ENCODE data around the gene MAEA.

Gene MAEA

DNA sequence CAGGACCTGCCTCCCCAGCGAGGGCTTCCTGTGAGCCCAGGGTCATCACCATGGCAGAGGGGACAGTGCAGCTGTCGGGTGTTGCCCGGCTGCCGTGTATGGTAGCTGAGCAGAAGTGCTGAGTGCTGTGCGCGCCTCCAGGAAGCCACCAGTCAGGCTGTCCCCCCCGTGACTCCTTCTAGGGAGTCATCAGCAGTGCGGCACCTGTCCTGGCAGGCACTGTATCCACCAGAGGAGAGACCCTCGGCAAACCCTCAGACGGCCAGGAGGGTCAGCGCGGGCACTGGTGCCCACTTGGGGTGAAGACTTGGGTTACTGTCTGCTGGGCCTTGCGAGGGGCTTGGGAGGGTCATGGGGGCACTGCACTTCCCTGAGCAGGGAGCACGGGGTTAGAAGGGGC is 65.7 kb downstream of the MAEA start:
- DNase-seq, result no peak

DNA sequence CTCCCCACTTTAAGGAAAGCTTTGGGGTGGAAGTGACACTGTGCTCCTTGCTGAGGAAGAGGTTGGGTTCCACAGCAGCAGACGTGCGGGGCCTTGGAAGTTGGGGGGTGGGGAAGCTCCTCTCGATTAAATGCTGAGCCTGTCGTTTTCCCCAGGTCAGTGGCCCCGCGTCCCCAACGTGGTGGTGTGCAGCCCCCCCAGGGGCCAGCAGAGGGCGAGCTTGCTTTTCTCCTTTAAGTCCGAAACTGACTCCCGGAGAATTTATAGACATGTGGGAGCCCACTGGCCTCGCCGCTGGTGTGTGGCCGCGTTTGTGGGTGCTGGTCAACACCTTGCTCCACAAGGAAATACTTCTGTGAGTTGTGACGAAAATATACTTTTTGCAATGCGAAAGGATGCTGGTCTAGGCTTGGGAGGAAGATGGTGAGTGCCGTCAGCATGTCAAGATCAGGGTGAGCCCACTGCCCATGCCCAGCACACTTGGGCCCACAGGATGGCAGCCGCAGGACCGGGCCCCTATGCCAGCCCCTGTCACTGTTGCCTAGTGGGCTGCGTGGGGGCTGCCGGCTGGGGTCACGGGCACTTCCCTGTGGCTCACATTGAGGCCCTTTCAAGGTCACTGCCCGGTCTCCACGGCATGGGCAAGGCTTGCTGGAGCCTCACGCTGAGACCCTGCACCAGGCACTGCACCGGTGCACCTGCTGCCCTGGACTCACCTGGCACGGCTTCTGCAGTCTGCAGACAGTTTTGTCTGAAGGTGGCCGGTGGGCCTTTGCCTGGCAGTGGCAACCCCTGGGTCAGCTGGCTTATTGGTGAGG is 66.7 kb downstream of the MAEA start:
- DNase-seq, result no peak

DNA sequence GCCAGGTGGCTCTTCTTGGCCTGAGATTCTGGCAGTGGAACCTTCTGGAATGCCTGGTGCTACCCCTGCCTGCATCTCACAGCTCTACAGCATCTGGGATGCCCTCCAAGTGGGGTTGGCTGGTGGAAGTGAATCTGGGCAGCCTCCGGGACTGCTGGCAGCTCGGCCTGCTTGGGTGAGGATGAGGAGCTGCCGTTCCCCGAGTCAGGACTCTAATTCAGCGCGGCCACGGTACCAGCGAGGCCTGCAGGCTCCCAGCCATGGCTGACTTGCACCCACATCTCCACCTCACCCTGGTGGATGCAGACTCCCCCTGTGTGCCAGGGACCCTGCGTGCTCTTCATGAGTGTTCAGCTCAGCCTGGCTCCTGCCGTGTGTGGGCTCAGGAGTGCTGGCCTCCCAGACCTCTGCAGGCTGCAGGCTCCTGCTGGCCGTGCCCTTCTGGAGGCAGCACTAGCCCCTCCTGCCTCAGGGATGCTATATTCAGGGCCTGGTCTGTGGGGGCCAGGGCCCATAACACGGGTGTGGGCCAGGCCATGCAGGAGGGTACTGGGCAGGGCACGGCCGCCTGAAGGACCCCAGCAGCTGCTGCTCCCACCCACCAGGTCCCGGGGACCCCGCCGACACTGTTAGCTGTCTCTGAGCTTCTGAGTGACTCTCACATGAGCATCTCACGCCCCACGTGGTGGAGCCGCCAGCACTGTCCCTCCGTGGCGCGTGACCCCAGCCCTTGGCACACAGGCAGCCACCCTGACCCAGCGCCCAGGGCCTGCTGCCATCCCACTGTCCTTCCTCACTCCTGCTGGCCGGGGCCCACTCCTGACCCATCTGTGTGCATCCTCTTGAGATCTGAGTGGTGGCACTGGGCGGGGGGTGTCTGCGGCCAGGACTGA is 67.9 kb downstream of the MAEA start:
- no peak for DNase-seq

DNA sequence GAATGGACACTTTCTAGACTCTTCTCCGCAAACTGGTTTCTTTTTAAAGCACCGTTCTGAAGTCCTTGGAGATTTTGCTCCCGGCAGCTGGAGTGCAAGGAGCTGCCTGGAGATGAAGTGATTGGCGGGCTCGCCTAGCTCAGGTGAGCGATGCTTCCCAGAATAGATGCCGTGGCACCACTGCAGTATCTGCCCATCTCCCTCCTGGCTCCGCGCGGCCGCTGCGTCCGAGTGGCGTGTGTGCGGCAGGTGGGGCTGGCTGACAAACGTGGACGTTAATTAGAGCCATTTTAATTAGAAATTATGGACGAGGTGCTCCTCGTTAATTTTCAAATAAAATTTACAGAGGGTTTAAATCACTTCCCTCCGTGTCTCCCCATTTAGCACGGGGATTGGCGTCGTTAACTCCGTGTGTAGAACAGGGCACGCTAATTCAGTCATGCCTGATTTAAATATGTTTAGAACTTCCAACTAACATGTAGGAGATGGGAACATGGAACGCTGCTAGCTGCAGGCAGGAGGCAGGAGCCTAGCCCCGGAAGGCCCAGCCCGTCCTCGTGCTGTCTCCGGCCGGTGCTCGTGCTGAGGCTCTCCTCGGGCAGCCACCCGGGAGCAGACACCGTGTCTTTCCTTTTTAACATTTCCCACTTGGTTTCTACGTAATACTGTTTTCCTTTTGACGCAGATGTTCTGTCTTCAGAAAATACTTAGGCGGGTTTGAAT is 68.9 kb downstream of the MAEA start:
- no peak for DNase-seq

DNA sequence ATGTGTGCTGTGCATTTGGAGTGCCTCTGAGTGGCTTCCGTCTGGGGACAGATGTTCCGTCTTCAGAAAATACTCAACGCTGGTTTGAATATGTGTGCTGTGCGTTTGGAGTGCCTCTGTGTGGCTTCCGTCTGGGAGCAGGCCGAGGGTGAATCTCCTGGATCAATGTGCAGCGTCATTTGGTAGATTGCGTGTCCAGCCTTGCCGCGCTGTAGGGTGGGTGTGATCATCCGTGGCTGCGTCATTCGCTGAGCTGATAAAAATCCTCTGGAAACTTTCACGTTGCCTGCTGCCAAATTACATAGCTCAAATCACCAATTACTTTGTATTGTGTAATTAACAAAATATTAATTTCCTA is 69.4 kb downstream of the MAEA start:
- no peak for DNase-seq

DNA sequence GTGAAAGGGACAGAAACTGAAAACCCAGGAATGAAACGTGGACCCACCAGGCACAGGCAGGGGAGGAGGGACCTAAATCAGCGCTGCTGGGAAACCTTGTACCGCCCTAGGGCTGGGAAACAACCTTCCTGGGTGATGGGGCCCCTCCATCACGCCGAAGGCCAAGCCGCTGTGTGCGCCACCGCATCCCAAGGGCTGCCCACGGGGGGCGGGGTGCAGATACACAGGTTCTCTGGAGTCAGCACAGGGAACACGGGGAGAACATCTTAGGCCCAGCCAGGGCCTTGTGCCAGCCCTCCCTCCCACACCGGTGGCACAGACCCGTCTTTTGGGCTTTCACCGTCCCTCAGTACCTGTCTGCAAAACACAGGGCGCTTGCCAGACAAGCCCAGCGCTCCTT is 70.3 kb downstream of the MAEA start:
- no peak for DNase-seq

DNA sequence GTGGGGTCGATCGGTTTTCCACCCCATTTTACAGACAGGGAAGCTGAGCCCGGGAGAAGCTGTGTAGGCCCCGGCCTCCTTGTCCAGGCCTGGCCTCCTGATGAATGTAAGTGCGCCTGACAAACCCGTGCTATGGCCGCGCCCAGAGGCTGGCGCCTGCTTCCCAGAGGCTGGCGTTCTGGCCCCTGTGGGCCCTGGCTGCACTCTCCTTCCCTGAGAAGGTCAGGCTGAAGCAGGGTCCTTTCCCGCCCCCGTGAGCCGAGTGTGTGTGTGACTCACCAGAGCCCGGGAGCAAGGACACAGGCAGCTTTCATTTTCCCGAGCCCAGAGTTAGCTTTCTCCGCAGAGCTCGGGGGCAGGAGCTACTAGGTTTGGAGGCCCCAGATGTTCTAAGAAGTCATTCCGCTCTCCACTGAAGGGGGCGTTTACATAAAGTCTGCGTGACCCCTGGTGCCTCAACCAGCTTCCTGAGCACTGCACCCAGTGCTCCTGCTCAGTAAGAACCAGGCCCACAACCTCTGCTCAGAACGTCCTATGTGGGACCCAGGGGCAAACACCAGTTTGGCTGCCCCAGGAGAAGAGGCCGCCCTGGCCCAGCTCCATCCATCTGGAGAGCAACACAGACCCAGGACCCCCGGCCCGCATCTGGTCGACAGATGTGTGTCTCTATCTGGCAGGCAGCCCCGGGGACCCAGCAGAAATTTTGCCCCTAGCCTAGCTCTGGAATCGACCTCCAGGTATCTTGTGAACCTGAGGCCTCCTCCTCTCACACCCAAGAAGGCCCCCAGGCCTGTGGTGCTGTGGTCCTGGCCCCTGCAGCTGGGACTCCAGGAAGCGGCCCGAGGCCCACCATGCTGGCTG is 71.0 kb downstream of the MAEA start:
- no peak for DNase-seq

DNA sequence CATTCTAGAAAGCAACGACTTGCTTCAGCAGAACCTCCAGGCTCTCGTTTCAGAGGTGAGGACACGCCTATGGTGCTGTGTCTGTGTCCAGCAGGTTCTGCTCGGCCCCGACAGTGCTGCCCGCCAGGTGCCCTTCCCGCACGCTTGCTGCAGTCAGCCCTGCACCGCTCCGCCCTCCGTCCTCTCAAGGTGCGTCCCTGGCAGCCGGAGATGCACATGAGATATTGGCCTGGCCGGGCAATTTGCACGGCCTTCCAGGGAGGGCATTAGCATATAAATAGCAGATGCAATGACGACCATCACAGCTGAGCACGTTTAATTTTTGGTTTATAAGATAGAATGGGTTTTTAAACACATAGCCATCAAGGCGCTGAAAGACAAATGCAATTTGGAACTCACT is 71.7 kb downstream of the MAEA start:
- no peak for DNase-seq

DNA sequence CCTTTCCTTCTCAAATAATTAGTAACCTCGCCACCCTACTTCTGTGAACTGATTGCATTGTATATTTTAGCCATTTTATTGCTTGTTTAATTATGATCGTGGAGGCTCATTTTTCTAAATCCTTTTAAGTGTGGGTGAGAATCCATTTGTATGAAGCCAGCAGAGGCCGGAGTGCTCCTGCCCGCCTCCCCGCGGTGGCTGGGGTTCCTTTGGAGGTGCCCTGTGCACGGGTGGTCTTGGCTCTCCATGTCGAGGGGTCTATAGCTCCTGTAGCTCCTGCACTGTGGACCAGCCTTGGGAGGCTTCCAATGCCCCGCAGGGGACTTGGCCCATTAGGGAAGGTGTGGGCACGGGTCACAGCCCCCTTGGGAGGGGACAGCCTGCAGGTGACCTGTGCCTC is 72.4 kb downstream of the MAEA start:
- DNase-seq, result no peak

DNA sequence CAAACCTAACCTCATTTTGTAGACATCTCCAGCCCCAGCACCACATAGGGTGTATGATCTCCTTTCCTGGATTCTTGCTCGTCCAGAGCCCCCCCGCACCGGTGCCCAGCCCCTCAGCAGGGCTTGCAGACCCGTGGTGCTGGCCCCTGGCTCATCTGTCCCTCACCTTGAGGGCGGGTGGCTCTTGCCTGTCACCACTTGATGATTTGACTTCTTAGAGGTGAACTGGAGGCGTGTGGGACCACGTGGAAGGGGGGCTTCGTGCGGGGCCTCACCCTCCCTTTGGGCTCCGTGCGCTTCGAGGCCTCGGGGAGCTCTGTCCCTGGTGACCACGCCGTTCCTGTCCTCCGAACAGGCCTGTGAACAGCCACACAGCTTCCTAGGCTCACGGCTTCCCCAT is 72.8 kb downstream of the MAEA start:
- DNase-seq, result no peak

DNA sequence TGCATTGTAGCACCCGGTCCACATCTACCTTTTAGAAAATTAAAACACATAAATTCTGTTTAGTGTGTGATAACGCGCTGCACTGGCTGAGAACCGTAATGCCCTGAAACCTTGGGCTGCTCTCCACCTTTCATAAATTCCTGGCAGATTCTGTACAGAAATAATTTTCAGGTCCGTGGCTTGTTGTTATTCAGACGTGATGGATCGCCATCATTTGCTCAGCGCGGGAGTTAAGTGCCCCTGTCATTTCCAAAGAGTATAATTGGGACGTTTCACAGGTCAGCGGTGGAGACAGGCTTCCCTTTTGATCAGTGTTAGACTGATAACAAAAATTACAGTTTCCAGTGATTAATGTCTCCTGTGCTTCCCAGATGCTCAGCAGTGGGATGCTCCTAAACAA is 73.8 kb downstream of the MAEA start:
- no peak for DNase-seq

DNA sequence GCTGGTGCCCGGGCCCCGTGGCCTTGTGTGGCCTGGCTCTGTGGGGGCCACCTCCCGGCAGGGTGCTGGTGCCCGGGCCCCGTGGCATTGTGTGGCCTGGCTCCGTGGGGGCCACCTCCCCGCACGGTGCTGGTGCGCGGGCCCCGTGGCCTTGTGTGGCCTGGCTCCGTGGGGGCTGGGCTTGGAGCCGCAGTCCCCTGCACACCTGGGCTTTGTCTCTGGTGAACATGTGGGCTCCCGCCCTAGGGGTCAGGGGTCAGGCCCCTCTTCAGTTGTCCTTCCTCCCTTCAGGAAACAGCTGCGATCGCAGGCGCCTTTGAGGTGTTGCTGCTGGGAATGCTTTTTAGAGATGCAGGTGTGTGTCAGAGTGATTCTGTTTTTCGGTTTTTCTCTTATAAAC is 74.5 kb downstream of the MAEA start:
- DNase-seq, result no peak

DNA sequence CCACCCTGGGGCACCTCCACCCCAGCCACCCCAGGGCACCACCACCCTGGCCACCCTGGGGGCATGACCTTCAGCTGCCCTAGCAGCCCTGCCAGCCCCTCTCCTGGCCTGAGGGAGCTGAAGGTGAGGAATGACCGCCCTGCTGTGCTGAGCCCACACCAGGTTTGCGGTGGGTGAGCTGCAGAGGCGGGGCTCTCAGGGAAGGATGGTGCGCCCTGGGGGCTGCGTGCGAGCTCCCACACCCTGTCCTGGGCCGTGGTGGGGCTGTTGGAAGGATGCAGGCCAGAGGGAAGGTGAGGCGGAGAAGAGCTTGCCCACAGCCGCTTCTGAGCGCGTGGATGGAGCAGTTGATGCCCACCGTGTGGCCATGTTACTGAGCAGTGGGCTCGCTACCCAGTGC is 75.1 kb downstream of the MAEA start:
- no peak for DNase-seq

DNA sequence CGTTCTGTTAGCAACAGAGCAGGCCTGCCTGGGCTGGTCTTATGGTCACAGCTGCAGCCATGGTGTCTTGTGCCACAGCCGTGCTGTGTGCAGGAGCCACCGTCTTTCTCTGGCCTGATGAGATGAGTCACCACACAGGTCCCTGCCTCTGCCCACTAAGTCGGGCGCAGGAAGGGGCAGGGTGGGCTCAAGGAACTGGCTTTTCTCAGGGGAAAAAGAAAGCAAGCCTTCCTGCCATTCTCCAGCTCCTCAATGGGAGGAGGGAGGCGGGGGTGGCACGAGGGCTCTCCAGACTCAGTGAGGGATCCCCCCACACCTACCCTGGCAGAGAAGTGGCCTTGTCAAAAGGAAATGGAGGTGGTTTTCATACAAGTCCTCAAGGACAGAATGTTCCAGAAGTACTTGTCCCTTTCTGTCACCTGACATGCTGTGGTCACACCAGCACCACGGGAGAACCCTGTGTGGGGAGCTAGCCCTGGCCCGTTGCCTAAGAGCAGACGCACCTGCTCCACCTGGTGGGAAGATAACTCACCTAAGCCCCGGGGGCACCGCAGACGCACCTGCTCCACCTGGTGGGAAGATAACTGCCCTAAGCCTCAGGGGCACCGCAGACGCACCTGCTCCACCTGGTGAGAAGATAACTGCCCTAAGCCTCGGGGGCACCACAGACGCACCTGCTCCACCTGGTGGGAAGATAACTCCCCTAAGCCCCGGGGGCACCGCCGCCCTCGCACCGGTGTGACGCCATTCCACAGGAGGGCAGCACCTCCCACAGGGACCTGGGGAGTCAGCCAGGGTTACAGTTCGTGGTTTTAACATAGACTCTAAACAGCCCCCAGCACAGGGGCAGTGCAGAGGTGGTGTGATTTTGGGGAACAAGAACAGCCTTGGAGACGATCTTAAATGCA is 75.8 kb downstream of the MAEA start:
- no peak for DNase-seq

DNA sequence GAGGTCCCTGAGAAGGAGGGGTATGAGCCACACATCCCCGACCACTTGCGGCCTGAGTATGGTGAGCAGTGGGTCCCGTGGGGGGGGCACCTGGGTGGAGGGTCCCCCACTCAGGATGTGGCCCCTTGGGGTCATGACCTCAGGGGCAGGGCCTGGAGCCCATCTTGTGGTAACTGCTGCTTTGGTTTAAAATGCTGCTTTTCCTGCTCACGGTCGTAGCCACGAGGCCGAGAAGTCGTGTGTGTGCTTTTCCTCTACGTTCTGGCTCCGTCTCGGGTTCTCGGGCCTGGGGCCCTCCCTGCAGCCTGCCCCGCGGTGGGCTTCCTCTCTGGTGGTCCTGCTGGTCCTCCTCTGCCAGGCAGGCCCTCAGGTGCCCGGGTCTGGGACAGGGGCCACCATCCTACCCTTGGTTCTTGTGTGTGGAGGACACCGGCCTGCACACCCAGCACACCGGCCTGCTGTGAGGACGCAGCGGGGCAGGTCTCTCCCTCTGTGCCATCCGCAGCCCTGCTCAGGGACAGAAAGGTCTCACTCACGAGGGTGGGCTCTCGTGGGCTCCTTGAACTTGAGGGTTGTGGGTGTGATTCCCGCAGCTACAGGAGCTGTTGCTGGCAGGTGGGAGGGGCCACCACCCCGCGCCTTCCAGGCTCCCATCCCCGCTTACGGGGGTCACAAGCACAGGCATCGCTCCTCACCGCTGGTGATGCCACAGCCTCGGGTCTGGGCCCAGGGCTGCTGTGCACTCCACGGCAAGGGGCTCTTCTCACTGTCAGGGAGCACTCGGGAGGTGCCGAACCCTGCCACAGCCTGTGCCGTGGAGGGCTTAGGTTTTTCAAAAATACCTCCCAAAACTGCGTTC is 76.9 kb downstream of the MAEA start:
- no peak for DNase-seq

DNA sequence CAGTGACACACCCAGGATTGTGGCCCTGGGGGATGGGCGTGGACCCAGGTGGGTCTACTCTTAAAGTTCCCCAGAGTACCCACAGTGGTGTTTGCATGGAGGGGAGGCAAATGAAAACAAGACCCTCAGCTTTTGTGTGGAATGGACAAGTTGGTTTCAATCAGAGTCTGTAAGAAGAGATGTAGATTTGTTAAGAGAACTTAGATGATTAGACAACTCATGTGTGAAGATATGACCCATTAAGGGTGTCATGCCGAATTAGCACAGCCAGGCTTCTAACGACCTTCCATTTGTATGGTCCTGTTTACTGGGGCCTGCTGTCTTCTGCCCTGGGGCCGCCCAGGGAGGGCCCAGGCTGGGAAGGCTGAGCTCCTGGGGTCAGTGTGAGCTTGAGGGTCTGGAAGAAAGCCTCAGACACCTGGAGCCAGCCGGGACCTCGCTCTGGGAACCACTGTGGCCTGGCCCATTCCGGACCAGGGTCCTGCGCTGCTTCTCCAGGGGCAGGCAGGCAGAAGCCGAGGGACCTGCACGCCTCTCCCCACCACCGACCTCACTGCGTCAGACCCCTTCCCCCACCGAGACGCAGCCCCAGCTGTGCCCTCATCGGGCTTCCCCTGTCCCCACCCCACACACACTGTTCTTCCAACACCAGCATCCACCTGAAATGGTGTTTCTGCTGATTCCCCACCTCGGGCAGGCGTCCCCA is 77.7 kb downstream of the MAEA start:
- no peak for DNase-seq

DNA sequence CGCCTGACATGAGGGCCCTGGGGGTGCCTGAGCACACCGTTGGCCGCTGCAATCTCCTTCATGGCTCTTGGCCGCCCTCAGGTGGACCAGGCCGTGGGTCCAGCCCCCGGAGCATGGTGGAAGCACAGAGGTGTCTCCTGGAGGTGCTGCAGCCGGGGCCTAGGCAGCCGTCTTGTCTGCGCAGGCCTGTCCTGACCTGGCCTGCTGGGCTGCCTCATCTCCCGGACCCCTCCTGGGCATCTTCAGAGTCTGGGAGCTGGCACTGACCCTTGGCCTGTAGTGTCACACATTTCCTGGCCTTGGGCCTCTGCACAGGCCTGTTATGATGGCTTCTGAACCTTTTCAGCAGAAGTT is 78.2 kb downstream of the MAEA start:
- DNase-seq, result no peak

DNA sequence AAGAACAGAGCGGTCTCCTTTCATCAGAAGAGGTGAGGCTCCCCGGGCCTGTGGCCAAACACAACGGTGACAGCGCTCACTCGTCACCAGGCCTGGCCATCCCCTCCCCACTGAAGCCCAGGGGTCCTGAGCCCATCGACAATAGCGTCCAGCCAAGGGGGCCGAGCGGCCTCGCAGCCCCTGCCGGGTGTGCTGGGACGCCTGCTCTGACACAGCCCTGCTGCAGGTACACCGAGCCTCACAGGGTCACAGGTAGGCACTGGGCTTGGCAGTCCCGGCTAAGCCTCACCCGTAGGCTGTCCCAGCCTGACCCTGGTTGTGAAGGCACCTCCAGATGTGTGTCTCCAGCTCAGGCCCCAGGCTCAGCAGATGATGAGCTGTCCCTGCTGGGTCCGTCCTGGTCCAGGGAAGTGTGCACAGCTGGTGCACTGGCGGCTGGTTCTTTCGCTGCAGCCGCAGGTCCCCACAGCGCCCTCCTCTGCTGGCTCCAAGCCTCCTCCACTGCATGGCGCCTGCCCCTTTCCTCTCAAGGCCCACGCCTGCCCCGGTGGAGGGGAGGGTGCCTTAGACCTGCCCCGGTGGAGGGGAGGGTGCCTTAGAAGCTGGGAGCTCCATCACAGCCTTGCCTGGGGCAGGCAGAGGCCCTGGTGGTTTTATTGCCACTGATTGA is 78.9 kb downstream of the MAEA start:
- no peak for DNase-seq

DNA sequence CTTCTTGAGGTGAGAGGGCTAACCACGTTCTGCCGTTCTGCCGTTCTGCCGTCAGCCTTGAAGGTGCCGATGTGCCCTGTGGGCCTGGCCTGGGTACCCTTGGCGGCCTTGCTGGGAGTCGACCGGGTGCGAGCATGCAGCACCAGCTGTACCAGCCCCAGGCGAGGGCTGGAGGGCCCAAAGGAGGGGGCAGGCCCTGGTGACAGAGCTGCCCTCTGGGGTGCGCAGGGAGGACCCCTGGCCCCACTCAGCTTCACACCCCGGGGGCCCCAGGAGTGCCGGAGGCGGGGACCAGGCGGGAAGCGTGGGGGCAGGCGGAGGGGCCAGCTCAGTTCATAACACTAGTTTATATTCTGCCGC is 79.4 kb downstream of the MAEA start:
- DNase-seq, result no peak

Data from activated gamma-delta T cell (primary cell).